Panc1 (cell line): ENCODE measurements around the gene MACROD2. TPM values are rescaled to one million over a fixed set of nuclear protein-coding genes. Genes with fewer than 3 reads are reported as not detected.

Experiments used
- ATAC-seq: fragments of 200-7000 bp; cut with Tn5 transposase; 2 replicates; pipeline ENCODE4 v1.9.1; 2020; ENCODE audit warnings: mild to moderate bottlenecking, moderate library complexity
- BruUV-seq: library from RNA; stranded (reverse); fragments of 400-500 nt; replicated peaks from 2 replicates; lab custom pipeline; 2021; lab: Mats Ljungman, UMichigan
- CTCF ChIA-PET: fragments of 300-600 bp; sonication (Branson Sonifier 250); formaldehyde crosslinking; loops from one replicate; lab custom pipeline; 2022; ENCODE audit warnings: antibody characterized with exemption; lab: Charles Lee
- POLR2A ChIA-PET: fragments of 300-600 bp; sonication (Branson Sonifier 250); formaldehyde crosslinking; loops from one replicate; lab custom pipeline; 2022; ENCODE audit warnings: antibody characterized with exemption; lab: Charles Lee
- DNase-seq: peaks from one replicate; pipeline ENCODE4 v3.0.0-alpha.2; 2010; ENCODE audit warnings: low read depth, low spot score
- H3K27ac ChIP-seq: 2 replicates; pipeline ENCODE4 v1.5.1; 2011; ENCODE audit warnings: mild to moderate bottlenecking, low read length, inconsistent platforms
- H3K27me3 ChIP-seq: fragments of 200-500 bp; sonication (Bioruptor generic); 2 replicates; pipeline ENCODE4 v1.6.0; 2014; ENCODE audit warnings: low read length, inconsistent platforms; ENCODE audit not compliant: control insufficient read depth, insufficient read depth
- H3K36me3 ChIP-seq: fragments of 200-500 bp; sonication (Bioruptor generic); 2 replicates; pipeline ENCODE4 v1.5.1; 2014; ENCODE audit warnings: inconsistent platforms, mild to moderate bottlenecking, low read length, moderate library complexity; ENCODE audit not compliant: control insufficient read depth, insufficient read depth
- H3K4me1 ChIP-seq: 2 replicates; pipeline ENCODE4 v1.5.1; 2011; ENCODE audit warnings: inconsistent platforms, mild to moderate bottlenecking, low read length, moderate library complexity; ENCODE audit not compliant: control insufficient read depth, insufficient read depth
- H3K4me3 ChIP-seq, 2 experiments: 2 replicates each; pipeline ENCODE4 v1.5.1; 2011 to 2012; ENCODE audit warnings: low read depth in 2 of 2, low read length in 2 of 2, mild to moderate bottlenecking in 2 of 2, inconsistent platforms in 1 of 2, moderate library complexity in 1 of 2
- H3K9me3 ChIP-seq: fragments of 200-500 bp; sonication (Bioruptor generic); 2 replicates; pipeline ENCODE4 v1.5.1; 2014; ENCODE audit warnings: low read depth, mild to moderate bottlenecking, inconsistent platforms, low read length, moderate library complexity; ENCODE audit not compliant: control insufficient read depth, insufficient read depth
- CTCF ChIP-seq: fragments of 450-650 bp; IDR thresholded peaks from 2 replicates; pipeline ENCODE4 v1.5.1; 2017; ENCODE audit warnings: mild to moderate bottlenecking
- POLR2AphosphoS5 ChIP-seq: IDR thresholded peaks from 2 replicates; pipeline ENCODE4 v1.6.1; 2012; ENCODE audit warnings: mild to moderate bottlenecking, low read depth, low read length, moderate library complexity
- SIN3A ChIP-seq: IDR thresholded peaks from 2 replicates; pipeline ENCODE4 v1.6.1; 2012; ENCODE audit warnings: low read depth, mild to moderate bottlenecking, low read length, moderate library complexity, borderline replicate concordance; ENCODE audit not compliant: insufficient read depth
- TCF7L2 ChIP-seq: IDR thresholded peaks from 2 replicates; pipeline ENCODE4 v1.6.1; 2011; ENCODE audit warnings: mild to moderate bottlenecking, low read depth, low read length, inconsistent platforms
- in situ Hi-C: cut with HindIII; loops from 2 replicates; pipeline ENCODE4 v1.10.0; 2016; ENCODE audit warnings: low sequenced_read_pairs, low pct_unique_long_range_greater_than_20kb
- intact Hi-C: fragments of 100-400 bp; cut with micrococcal nuclease; formaldehyde crosslinking; loops from one replicate; pipeline ENCODE4 v1.10.0; 2022; ENCODE audit not compliant: unreplicated experiment
- total RNA-seq: library from RNA; stranded (reverse); gene quantifications from one replicate; pipeline ENCODE4 v1.2.1, GENCODE V29; 2021; ENCODE audit not compliant: unreplicated experiment
- TF ChIP-seq, protein P1 (sequence below), 2 experiments: IDR thresholded peaks; 2 replicates each; pipeline ENCODE4 v1.6.1; 2011 to 2012; ENCODE audit warnings: low read depth in 2 of 2, control low read depth in 1 of 2, low read length in 1 of 2, mild to moderate bottlenecking in 1 of 2, moderate library complexity in 1 of 2; ENCODE audit not compliant: insufficient read depth in 1 of 2

Gene MACROD2
- total RNA-seq, 1 experiment from 2014 or later: 1.2 TPM

DNA sequence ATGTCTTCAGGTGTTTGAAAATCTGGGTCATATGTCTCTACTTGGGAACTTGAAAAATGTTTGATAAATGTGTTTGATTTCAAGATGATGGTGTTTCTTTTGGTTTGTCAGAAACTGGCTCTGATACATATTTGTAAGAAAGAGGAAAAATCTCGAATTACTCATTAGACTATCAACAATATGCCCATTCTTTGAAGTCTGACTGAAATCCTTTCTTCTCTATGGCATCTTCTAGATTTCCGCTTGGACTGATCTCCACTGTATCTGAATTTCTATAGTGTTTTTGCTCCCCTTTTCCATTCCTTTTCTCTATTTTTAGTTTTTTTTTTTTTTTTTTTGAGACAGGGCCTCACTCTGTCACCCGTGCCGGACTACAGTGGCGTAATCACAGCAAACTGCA, 1481.5 kb downstream of the MACROD2 start:
- no peak overlapping the region for H3K4me3 ChIP-seq
- in situ Hi-C loops: no loop called here
- POLR2A ChIA-PET: no interaction called here
- no peak overlapping the region for H3K27ac ChIP-seq
- no peak for TF ChIP-seq CTCF
- no peak for TF ChIP-seq TCF7L2
- TF ChIP-seq POLR2AphosphoS5: no peak
- TF ChIP-seq, protein P1, sequence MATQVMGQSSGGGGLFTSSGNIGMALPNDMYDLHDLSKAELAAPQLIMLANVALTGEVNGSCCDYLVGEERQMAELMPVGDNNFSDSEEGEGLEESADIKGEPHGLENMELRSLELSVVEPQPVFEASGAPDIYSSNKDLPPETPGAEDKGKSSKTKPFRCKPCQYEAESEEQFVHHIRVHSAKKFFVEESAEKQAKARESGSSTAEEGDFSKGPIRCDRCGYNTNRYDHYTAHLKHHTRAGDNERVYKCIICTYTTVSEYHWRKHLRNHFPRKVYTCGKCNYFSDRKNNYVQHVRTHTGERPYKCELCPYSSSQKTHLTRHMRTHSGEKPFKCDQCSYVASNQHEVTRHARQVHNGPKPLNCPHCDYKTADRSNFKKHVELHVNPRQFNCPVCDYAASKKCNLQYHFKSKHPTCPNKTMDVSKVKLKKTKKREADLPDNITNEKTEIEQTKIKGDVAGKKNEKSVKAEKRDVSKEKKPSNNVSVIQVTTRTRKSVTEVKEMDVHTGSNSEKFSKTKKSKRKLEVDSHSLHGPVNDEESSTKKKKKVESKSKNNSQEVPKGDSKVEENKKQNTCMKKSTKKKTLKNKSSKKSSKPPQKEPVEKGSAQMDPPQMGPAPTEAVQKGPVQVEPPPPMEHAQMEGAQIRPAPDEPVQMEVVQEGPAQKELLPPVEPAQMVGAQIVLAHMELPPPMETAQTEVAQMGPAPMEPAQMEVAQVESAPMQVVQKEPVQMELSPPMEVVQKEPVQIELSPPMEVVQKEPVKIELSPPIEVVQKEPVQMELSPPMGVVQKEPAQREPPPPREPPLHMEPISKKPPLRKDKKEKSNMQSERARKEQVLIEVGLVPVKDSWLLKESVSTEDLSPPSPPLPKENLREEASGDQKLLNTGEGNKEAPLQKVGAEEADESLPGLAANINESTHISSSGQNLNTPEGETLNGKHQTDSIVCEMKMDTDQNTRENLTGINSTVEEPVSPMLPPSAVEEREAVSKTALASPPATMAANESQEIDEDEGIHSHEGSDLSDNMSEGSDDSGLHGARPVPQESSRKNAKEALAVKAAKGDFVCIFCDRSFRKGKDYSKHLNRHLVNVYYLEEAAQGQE (IDR thresholded peaks at IDR 0.05; ENCODE audit: insufficient read depth in 1 of 2, low read depth in 2 of 2, low read length in 1 of 2): no peak
- ATAC-seq (no peak), DNase-seq (no peak)
- H3K9me3 ChIP-seq: no peaks in the 10 kb centered on the region
- no peaks in the 10 kb centered on the region for H3K27me3 ChIP-seq
- CTCF ChIA-PET: no interaction called here
- no peaks in the 10 kb centered on the region for H3K36me3 ChIP-seq
- BruUV-seq: no TSS peak
- intact Hi-C loops: no loop called here
- H3K4me1 ChIP-seq: no peaks in the 10 kb centered on the region

DNA sequence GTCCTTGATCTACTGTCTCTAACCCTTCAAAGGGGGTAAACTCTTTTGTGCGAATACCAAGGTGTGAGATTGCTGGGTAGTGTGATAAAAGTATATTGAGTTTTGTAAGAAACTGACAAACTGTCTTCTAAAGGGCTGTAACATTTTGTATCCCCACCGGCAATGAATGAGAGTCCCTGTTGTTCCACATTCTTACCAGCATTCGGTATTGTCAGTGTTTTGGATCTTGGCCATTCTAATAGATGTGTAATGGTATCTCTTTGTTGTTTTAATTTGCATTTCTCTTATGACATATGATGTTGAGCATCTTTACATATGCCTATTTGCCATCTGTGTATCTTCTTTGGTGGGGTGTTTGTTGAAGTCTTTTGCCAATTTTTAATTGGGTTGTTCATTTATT, 1487.2 kb downstream of the MACROD2 start:
- Histone ChIP-seq H3K36me3 (no peaks in the 10 kb centered on the region), H3K4me3 (no peak overlapping the region), H3K27ac (no peak overlapping the region), H3K4me1 (no peaks in the 10 kb centered on the region), H3K9me3 (no peaks in the 10 kb centered on the region), H3K27me3 (no peaks in the 10 kb centered on the region)
- intact Hi-C loops (no loop called here), in situ Hi-C loops (no loop called here)
- ChIA-PET POLR2A (no interaction called here), CTCF (no interaction called here)
- no peak for ATAC-seq
- DNase-seq: no peak
- TF ChIP-seq, protein P1 (IDR thresholded peaks at IDR 0.05; ENCODE audit: insufficient read depth in 1 of 2, low read depth in 2 of 2, low read length in 1 of 2): no peak
- TF ChIP-seq SIN3A (no peak), POLR2AphosphoS5 (no peak), TCF7L2 (no peak), CTCF (no peak)
- BruUV-seq: no TSS peak
